Right lobe of liver (tissue), 4 donors: ENCODE measurements around the gene RSPO1.

Source experiments
- CTCF ChIP-seq, 4 donors: fragments of 200-600 bp in 3 of 4; fragments of 450-650 bp in 1 of 4; IDR thresholded peaks; one replicate each; pipeline versions ENCODE4 v1.5.1 to v1.8.0; 2016 to 2022; ENCODE audit warnings: antibody characterized with exemption in 4 of 4, mild to moderate bottlenecking in 2 of 4
- POLR2A ChIP-seq: fragments of 450-650 bp; IDR thresholded peaks from one replicate; pipeline ENCODE4 v1.6.1; 2017; ENCODE audit warnings: antibody characterized with exemption, mild to moderate bottlenecking
- donor health status: DM: no; HTN: no; CAD: no.
- donor health status: DM: no; HTN: no; CAD: no.
- donor health status: DM: no; HTN: yes; CAD: no.

- TF ChIP-seq CTCF (IDR thresholded peaks at IDR 0.05) = no peak
- TF ChIP-seq POLR2A = no peak
Observed at GRCh38 chr1:37662031-37662755, 27.5 kb upstream of the RSPO1 start.
